Smooth muscle cell (in vitro differentiated cells): ENCODE measurements around the gene STK10. TPM values are rescaled to one million over a fixed set of nuclear protein-coding genes. Genes with fewer than 3 reads are reported as not detected.

Experiments used
- DNase-seq: peaks from one replicate; lab custom pipeline; 2025; ENCODE audit not compliant: unreplicated experiment; lab: John Stamatoyannopoulos, UW
- H2AFZ ChIP-seq: fragments of 200-600 bp; sonication (generic); 2 replicates; pipeline ENCODE4 v1.6.0; 2016; ENCODE audit warnings: antibody characterized with exemption, low read depth, mild to moderate bottlenecking
- H3F3A ChIP-seq: fragments of 200-600 bp; sonication (generic); 2 replicates; pipeline ENCODE4 v1.6.0; 2017; ENCODE audit warnings: antibody characterized with exemption, low read depth
- H3K27ac ChIP-seq: fragments of 200-600 bp; sonication (generic); 2 replicates; pipeline ENCODE4 v1.5.1; 2016; ENCODE audit warnings: low read depth, mild to moderate bottlenecking
- H3K27me3 ChIP-seq: fragments of 200-600 bp; sonication (generic); 2 replicates; pipeline ENCODE4 v1.6.1; 2016; ENCODE audit warnings: low read depth, mild to moderate bottlenecking
- H3K36me3 ChIP-seq: fragments of 200-600 bp; sonication (generic); 2 replicates; pipeline ENCODE4 v1.5.1; 2016; ENCODE audit warnings: low read depth
- H3K4me1 ChIP-seq: fragments of 200-600 bp; sonication (generic); 2 replicates; pipeline ENCODE4 v1.5.1; 2016; ENCODE audit warnings: low read depth
- H3K4me2 ChIP-seq: fragments of 200-600 bp; sonication (generic); 2 replicates; pipeline ENCODE4 v1.6.0; 2016; ENCODE audit warnings: mild to moderate bottlenecking
- H3K4me3 ChIP-seq: fragments of 200-600 bp; sonication (generic); 2 replicates; pipeline ENCODE4 v1.5.1; 2016; ENCODE audit warnings: mild to moderate bottlenecking
- H3K79me2 ChIP-seq: fragments of 200-600 bp; sonication (generic); 2 replicates; pipeline ENCODE4 v1.6.0; 2016; ENCODE audit warnings: low read depth, mild to moderate bottlenecking
- H3K9ac ChIP-seq: fragments of 200-600 bp; sonication (generic); 2 replicates; pipeline ENCODE4 v1.6.0; 2016; ENCODE audit warnings: low read depth
- H3K9me3 ChIP-seq: fragments of 200-600 bp; sonication (generic); replicated peaks from 2 replicates; pipeline ENCODE4 v1.5.1; 2016; ENCODE audit warnings: low read depth
- H4K20me1 ChIP-seq: fragments of 200-600 bp; sonication (generic); 2 replicates; pipeline ENCODE4 v1.6.0; 2016; ENCODE audit warnings: low read depth
- CTCF ChIP-seq: fragments of 200-600 bp; sonication (generic); IDR thresholded peaks from 2 replicates; pipeline ENCODE4 v1.5.1; 2017; ENCODE audit warnings: borderline replicate concordance, mild to moderate bottlenecking, antibody characterized with exemption; ENCODE audit not compliant: insufficient read depth, poor library complexity, severe bottlenecking
- WGBS: methylation state at CpG from one replicate; pipeline ENCODE4 v1.1.7; 2016; ENCODE audit warnings: low lambda C conversion rate; 5-methylcytosine and 5-hydroxymethylcytosine counted together
- polyA plus RNA-seq: library from polyadenylated mRNA; unstranded; fragments of >200 nt; fragmentation: Nextera tagmentation; extraction: Ambion mirVana; gene quantifications from 2 replicates; pipeline ENCODE4 v1.2.1, GENCODE V29; 2016
- total RNA-seq: library from RNA; depleted of rRNA; stranded (reverse); fragments of >200 nt; gene quantifications from 2 replicates; pipeline ENCODE4 v1.2.3, GENCODE V29; 2014

Gene STK10
- total and polyA plus RNA-seq, 2 experiments from 2014 or later, result 10.7 to 26.0 TPM

GRCh38 chr5:172178991-172179989, 8.7 kb downstream of the STK10 start:
- H3K27ac ChIP-seq, result peak overlapping the region; percentile 34
- H3F3A ChIP-seq, result peaks cover 7% of the 10 kb centered on the region
- no peaks in the 10 kb centered on the region for H3K27me3 ChIP-seq
- H3K36me3 ChIP-seq, result no peaks in the 10 kb centered on the region
- peak overlapping the region; percentile 30 for H2AFZ ChIP-seq
- 35% methylated on average over 18 of the region's 18 CpGs for WGBS
- H3K79me2 ChIP-seq, result peaks cover 30% of the 10 kb centered on the region
- no peak overlapping the region for H3K9ac ChIP-seq
- H3K4me2 ChIP-seq, result peak overlapping the region; percentile 59
- H3K9me3 ChIP-seq, result no peaks in the 10 kb centered on the region
- H4K20me1 ChIP-seq, result peaks cover 6% of the 10 kb centered on the region
- H3K4me1 ChIP-seq, result peaks cover 4% of the 10 kb centered on the region
- no peak for DNase-seq
- no peak overlapping the region for H3K4me3 ChIP-seq
- no peak for TF ChIP-seq CTCF

- Histone ChIP-seq H4K20me1 (peaks cover 10% of the 10 kb centered on the region), H3K4me2 (no peak overlapping the region), H3K27ac (peak overlapping the region; percentile 34), H3K4me1 (peaks cover 4% of the 10 kb centered on the region), H3K36me3 (no peaks in the 10 kb centered on the region), H3K9me3 (no peaks in the 10 kb centered on the region), H3K9ac (no peak overlapping the region), H3K79me2 (peaks cover 22% of the 10 kb centered on the region), H2AFZ (no peak overlapping the region), H3F3A (peaks cover 7% of the 10 kb centered on the region), H3K27me3 (no peaks in the 10 kb centered on the region), H3K4me3 (no peak overlapping the region)
- TF ChIP-seq CTCF, result no peak
- WGBS, result 88% methylated on average over 18 of the region's 18 CpGs
- DNase-seq, result no peak
Measured at GRCh38 chr5:172178301-172178987, 9.6 kb downstream of the STK10 start.

GRCh38 chr5:172177176-172177575, 10.8 kb downstream of the STK10 start:
- WGBS, result 89% methylated on average over 7 of the region's 7 CpGs
- H3K4me2 ChIP-seq, result no peak overlapping the region
- no peaks in the 10 kb centered on the region for H3K27me3 ChIP-seq
- H3F3A ChIP-seq, result peaks cover 7% of the 10 kb centered on the region
- H3K36me3 ChIP-seq, result no peaks in the 10 kb centered on the region
- no peak for DNase-seq
- no peak overlapping the region for H3K27ac ChIP-seq
- no peaks in the 10 kb centered on the region for H3K9me3 ChIP-seq
- TF ChIP-seq CTCF, result no peak
- H3K4me3 ChIP-seq, result no peak overlapping the region
- peaks cover 12% of the 10 kb centered on the region for H3K79me2 ChIP-seq
- H3K4me1 ChIP-seq, result peaks cover 4% of the 10 kb centered on the region
- peaks cover 15% of the 10 kb centered on the region for H4K20me1 ChIP-seq
- no peak overlapping the region for H2AFZ ChIP-seq
- H3K9ac ChIP-seq, result no peak overlapping the region
